Trophoblast cell (in vitro differentiated cells and primary cell): ENCODE data around the gene BCL2L13.
A peak's percentile ranks its signal among the peaks of the same experiment; 100 is the strongest.

Experiments
- DNase-seq, 2 donors: peaks; one replicate each; pipeline ENCODE4 v3.0.0-alpha.2; 2016
- H2AFZ ChIP-seq: 2 replicates; pipeline ENCODE4 v1.6.1; 2013; ENCODE audit warnings: low read length, moderate library complexity, mild to moderate bottlenecking; ENCODE audit not compliant: insufficient read depth, poor library complexity
- H2AK5ac ChIP-seq: 2 replicates; pipeline ENCODE4 v1.6.1; 2013; ENCODE audit warnings: mild to moderate bottlenecking, low read length
- H2BK120ac ChIP-seq: 2 replicates; pipeline ENCODE4 v1.6.1; 2013; ENCODE audit warnings: low read length, mild to moderate bottlenecking, moderate library complexity; ENCODE audit not compliant: insufficient read depth, poor library complexity
- H2BK12ac ChIP-seq: 2 replicates; pipeline ENCODE4 v1.6.1; 2013; ENCODE audit warnings: mild to moderate bottlenecking, low read length, moderate library complexity
- H2BK5ac ChIP-seq: 2 replicates; pipeline ENCODE4 v1.6.1; 2013; ENCODE audit warnings: low read length, low read depth, moderate library complexity, mild to moderate bottlenecking; ENCODE audit not compliant: poor library complexity
- H3K14ac ChIP-seq: 2 replicates; pipeline ENCODE4 v1.6.1; 2013; ENCODE audit warnings: mild to moderate bottlenecking, low read length
- H3K18ac ChIP-seq: 2 replicates; pipeline ENCODE4 v1.6.1; 2013; ENCODE audit warnings: mild to moderate bottlenecking, low read length
- H3K23ac ChIP-seq: 2 replicates; pipeline ENCODE4 v1.6.1; 2013; ENCODE audit warnings: low read length
- H3K27ac ChIP-seq: 2 replicates; pipeline ENCODE4 v1.5.1; 2013; ENCODE audit warnings: low read depth, mild to moderate bottlenecking, inconsistent platforms, low read length, moderate library complexity
- H3K27me3 ChIP-seq: 2 replicates; pipeline ENCODE4 v1.6.1; 2013; ENCODE audit warnings: inconsistent platforms, mild to moderate bottlenecking, low read length, moderate library complexity; ENCODE audit not compliant: insufficient read depth
- H3K36me3 ChIP-seq, 2 experiments: 1 replicate in 1 of 2; 2 replicates in 1 of 2; pipeline ENCODE4 v1.6.1; 2013; ENCODE audit warnings: low read length in 2 of 2, mild to moderate bottlenecking in 2 of 2, moderate library complexity in 1 of 2; ENCODE audit not compliant: insufficient read depth in 2 of 2, control insufficient read depth in 1 of 2
- H3K4ac ChIP-seq: 2 replicates; pipeline ENCODE4 v1.6.1; 2013; ENCODE audit warnings: low read depth, mild to moderate bottlenecking, low read length, moderate library complexity
- H3K4me1 ChIP-seq, 2 experiments: 1 replicate in 1 of 2; 2 replicates in 1 of 2; pipeline ENCODE4 v1.6.1; 2013; ENCODE audit warnings: low read length in 2 of 2, mild to moderate bottlenecking in 2 of 2, moderate library complexity in 1 of 2; ENCODE audit not compliant: insufficient read depth in 2 of 2, control insufficient read depth in 1 of 2
- H3K4me2 ChIP-seq: 2 replicates; pipeline ENCODE4 v1.6.1; 2013; ENCODE audit warnings: inconsistent platforms, mild to moderate bottlenecking, low read length, moderate library complexity
- H3K4me3 ChIP-seq: 2 replicates; pipeline ENCODE4 v1.5.1; 2013; ENCODE audit warnings: mild to moderate bottlenecking, low read depth, low read length, inconsistent platforms
- H3K79me1 ChIP-seq: one replicate; pipeline ENCODE4 v1.6.1; 2013; ENCODE audit warnings: low read length
- H3K79me2 ChIP-seq: 2 replicates; pipeline ENCODE4 v1.6.1; 2013; ENCODE audit warnings: low read length, mild to moderate bottlenecking; ENCODE audit not compliant: control insufficient read depth, insufficient read depth, poor library complexity
- H3K9ac ChIP-seq: 2 replicates; pipeline ENCODE4 v1.6.1; 2013; ENCODE audit warnings: mild to moderate bottlenecking, low read length
- H3K9me3 ChIP-seq: 2 replicates; pipeline ENCODE4 v1.6.1; 2013; ENCODE audit warnings: low read depth, mild to moderate bottlenecking, control low read depth, inconsistent platforms, low read length; ENCODE audit not compliant: insufficient read depth
- H4K12ac ChIP-seq: 2 replicates; pipeline ENCODE4 v1.6.1; 2013; ENCODE audit warnings: low read depth, mild to moderate bottlenecking, low read length, moderate library complexity
- H4K8ac ChIP-seq: 2 replicates; pipeline ENCODE4 v1.6.1; 2013; ENCODE audit warnings: low read depth, mild to moderate bottlenecking, low read length, moderate library complexity
- H4K91ac ChIP-seq: one replicate; pipeline ENCODE4 v1.6.1; 2013; ENCODE audit warnings: low read depth, mild to moderate bottlenecking, low read length, moderate library complexity
- WGBS: extraction: QIAGEN DNeasy Blood & Tissue Kit; methylation state at CpG from one replicate; pipeline ENCODE4 v1.1.7; 2013; ENCODE audit warnings: missing lambda C conversion rate; ENCODE audit not compliant: insufficient read length, insufficient coverage; ENCODE audit errors: extremely low coverage; 5-methylcytosine and 5-hydroxymethylcytosine counted together

Gene BCL2L13

GRCh38 chr22:17613280-17613679, 25.3 kb upstream of the BCL2L13 start:
- Histone ChIP-seq H3K9me3 (no peaks in the 10 kb centered on the region), H3K4me1 (peaks cover 0 to 2% of the 10 kb centered on the region in 2 experiments), H3K23ac (no peak overlapping the region), H3K27me3 (no peaks in the 10 kb centered on the region), H3K14ac (no peak overlapping the region), H4K8ac (no peak overlapping the region), H3K27ac (no peak overlapping the region), H4K12ac (no peak overlapping the region), H3K4ac (no peak overlapping the region), H3K36me3 (peaks cover 22 to 28% of the 10 kb centered on the region in 2 experiments), H3K4me3 (no peak overlapping the region), H3K79me1 (no peaks in the 10 kb centered on the region), H3K4me2 (no peak overlapping the region), H2AK5ac (no peak overlapping the region), H2BK120ac (no peak overlapping the region), H2BK12ac (no peak overlapping the region), H3K9ac (no peak overlapping the region), H2BK5ac (no peak overlapping the region), H3K18ac (no peak overlapping the region), H2AFZ (no peak overlapping the region), H3K79me2 (no peaks in the 10 kb centered on the region), H4K91ac (no peak overlapping the region)
- no peak for DNase-seq
- no CpG with 5 or more reads among the region's 7 CpGs for WGBS

GRCh38 chr22:17627961-17628405, 10.6 kb upstream of the BCL2L13 start:
- H3K18ac ChIP-seq = peak overlapping the region; percentile 98
- peak overlapping the region; percentile 91 for H3K9ac ChIP-seq
- peak overlapping the region; percentile 98 for H2AK5ac ChIP-seq
- H2BK120ac ChIP-seq = peak overlapping the region; percentile 95
- H4K91ac ChIP-seq = peak overlapping the region; percentile 89
- H3K4me2 ChIP-seq = peak overlapping the region; percentile 85
- H3K14ac ChIP-seq = peak overlapping the region; percentile 100
- peaks cover 0 to 3% of the 10 kb centered on the region in 2 experiments for H3K4me1 ChIP-seq
- DNase-seq = peak; percentile 17 to 66
- peaks cover 8% of the 10 kb centered on the region for H3K79me1 ChIP-seq
- H3K27ac ChIP-seq = peak overlapping the region; percentile 69
- H2AFZ ChIP-seq = peak overlapping the region; percentile 95
- H3K27me3 ChIP-seq = no peaks in the 10 kb centered on the region
- peaks cover 11% of the 10 kb centered on the region for H3K79me2 ChIP-seq
- peaks cover 6 to 14% of the 10 kb centered on the region in 2 experiments for H3K36me3 ChIP-seq
- no peaks in the 10 kb centered on the region for H3K9me3 ChIP-seq
- no CpG with 5 or more reads among the region's 24 CpGs for WGBS
- peak overlapping the region; percentile 98 for H2BK5ac ChIP-seq
- H2BK12ac ChIP-seq = peak overlapping the region; percentile 56
- peak overlapping the region; percentile 98 for H4K8ac ChIP-seq
- H3K4me3 ChIP-seq = peak overlapping the region; percentile 91
- peak overlapping the region; percentile 96 for H4K12ac ChIP-seq
- peak overlapping the region; percentile 100 for H3K4ac ChIP-seq
- peak overlapping the region; percentile 31 for H3K23ac ChIP-seq

- Histone ChIP-seq H3K9ac (peak within 1 kb of the TSS; percentile 91), H3K9me3 (no peaks in the 10 kb centered on the region), H3K4me3 (peak within 1 kb of the TSS; percentile 91), H3K36me3 (peaks cover 6 to 13% of the 10 kb centered on the region in 2 experiments), H3K4ac (peak within 1 kb of the TSS; percentile 100), H2BK12ac (peak within 1 kb of the TSS; percentile 56), H3K79me1 (peaks cover 8% of the 10 kb centered on the region), H3K27me3 (no peaks in the 10 kb centered on the region), H4K12ac (peak within 1 kb of the TSS; percentile 97), H3K79me2 (peaks cover 11% of the 10 kb centered on the region), H3K27ac (peak within 1 kb of the TSS; percentile 93), H3K18ac (peak within 1 kb of the TSS; percentile 98), H2BK120ac (peak within 1 kb of the TSS; percentile 95), H2AFZ (peak within 1 kb of the TSS; percentile 95), H3K4me1 (peaks cover under 1 to 3% of the 10 kb centered on the region in 2 experiments), H3K23ac (peak within 1 kb of the TSS; percentile 31), H3K14ac (peak within 1 kb of the TSS; percentile 100), H4K91ac (peak within 1 kb of the TSS; percentile 89), H2AK5ac (peak within 1 kb of the TSS; percentile 98), H4K8ac (peak within 1 kb of the TSS; percentile 98), H3K4me2 (peak within 1 kb of the TSS; percentile 92), H2BK5ac (peak within 1 kb of the TSS; percentile 98)
- no CpG with 5 or more reads among the region's 45 CpGs for WGBS
- DNase-seq = peak; percentile 97 to 98
Measured at GRCh38 chr22:17628406-17629172, 10.0 kb upstream of the BCL2L13 start, which contains the start of gene ATP6V1E1. TSS of gene ATP6V1E1 (minus strand) at chr22:17628749. CDS start at chr22:17628635, 114 bp downstream.

- H3K4me3 ChIP-seq = peak overlapping the region; percentile 83
Measured at GRCh38 chr22:17629173-17629489, 9.4 kb upstream of the BCL2L13 start.

More at GRCh38 chr22:17629173-17629489, 9.4 kb upstream of the BCL2L13 start:
- peak overlapping the region; percentile 86 for H2BK5ac ChIP-seq
- H3K4me1 ChIP-seq = peaks cover 5 to 7% of the 10 kb centered on the region in 2 experiments
- H3K9ac ChIP-seq = peak overlapping the region; percentile 90
- H4K12ac ChIP-seq = peak overlapping the region; percentile 97
- no peaks in the 10 kb centered on the region for H3K9me3 ChIP-seq
- H3K14ac ChIP-seq = peak overlapping the region; percentile 96
- no peak overlapping the region for H2BK12ac ChIP-seq
- H4K91ac ChIP-seq = peak overlapping the region; percentile 79
- H3K36me3 ChIP-seq = peaks cover 6 to 12% of the 10 kb centered on the region in 2 experiments
- no peak overlapping the region for H3K4ac ChIP-seq
- peak overlapping the region; percentile 93 for H3K27ac ChIP-seq
- no peak for DNase-seq
- peaks cover 13% of the 10 kb centered on the region for H3K79me1 ChIP-seq
- peak overlapping the region; percentile 87 for H2AFZ ChIP-seq
- no peaks in the 10 kb centered on the region for H3K27me3 ChIP-seq
- no peak overlapping the region for H3K18ac ChIP-seq
- peak overlapping the region; percentile 92 for H3K4me2 ChIP-seq
- no peak overlapping the region for H2BK120ac ChIP-seq
- H3K23ac ChIP-seq = no peak overlapping the region
- WGBS = no CpG with 5 or more reads among the region's 1 CpG
- H2AK5ac ChIP-seq = no peak overlapping the region
- H4K8ac ChIP-seq = peak overlapping the region; percentile 98
- H3K79me2 ChIP-seq = peaks cover 13% of the 10 kb centered on the region
